Transverse colon (tissue), 4 donors: ENCODE data around the gene YIPF1. TPM values are rescaled to one million over a fixed set of nuclear protein-coding genes. Genes with fewer than 3 reads are reported as not detected.

Source experiments
- DNase-seq: peaks from one replicate; pipeline ENCODE4 v3.0.0-alpha.2; 2019
- H3K27ac ChIP-seq, 4 donors: fragments of 200-600 bp; sonication (generic); 2 replicates each; pipeline ENCODE4 v1.5.1; 2016 to 2018; ENCODE audit warnings: inconsistent platforms in 4 of 4
- H3K27me3 ChIP-seq: fragments of 200-600 bp; sonication (generic); 2 replicates; pipeline ENCODE4 v1.5.1; 2017; ENCODE audit warnings: inconsistent platforms
- H3K36me3 ChIP-seq, 4 donors: fragments of 200-600 bp; sonication (generic); 2 replicates each; pipeline ENCODE4 v1.5.1; 2017 to 2019; ENCODE audit warnings: inconsistent platforms in 4 of 4
- H3K4me1 ChIP-seq, 4 donors: fragments of 200-600 bp; sonication (generic); 2 replicates each; pipeline ENCODE4 v1.5.1; 2017 to 2020; ENCODE audit warnings: inconsistent platforms in 4 of 4
- H3K4me3 ChIP-seq, 4 donors: fragments of 200-600 bp; sonication (generic); 1 replicate in 1 of 4; 2 replicates in 3 of 4; pipeline versions ENCODE4 v1.5.1 to v1.6.1; 2017 to 2019; ENCODE audit warnings: inconsistent platforms in 4 of 4
- H3K9me3 ChIP-seq, 2 donors: fragments of 200-600 bp; sonication (generic); 2 replicates each; pipeline ENCODE4 v1.5.1; 2017 to 2019; ENCODE audit warnings: inconsistent platforms in 2 of 2
- CTCF ChIP-seq, 5 experiments: fragments of 200-600 bp in 3 of 5; fragments of 450-650 bp in 2 of 5; sonication (generic) in 3 of 5; IDR thresholded peaks; 1 replicate in 2 of 5; 2 replicates in 3 of 5; pipeline ENCODE4 v1.5.1; 2016 to 2017; ENCODE audit warnings: antibody characterized with exemption in 5 of 5, inconsistent platforms in 3 of 5, mild to moderate bottlenecking in 2 of 5, moderate library complexity in 1 of 5
- EP300 ChIP-seq: sonication (generic); formaldehyde crosslinking; IDR thresholded peaks from one replicate; pipeline ENCODE4 v1.6.1; 2017; ENCODE audit warnings: antibody characterized with exemption, low read depth
- POLR2A ChIP-seq: fragments of 450-650 bp; IDR thresholded peaks from one replicate; pipeline ENCODE4 v1.6.1; 2016; ENCODE audit warnings: antibody characterized with exemption, mild to moderate bottlenecking, moderate library complexity
- POLR2AphosphoS5 ChIP-seq, 3 donors: sonication (generic); formaldehyde crosslinking; IDR thresholded peaks; one replicate each; pipeline ENCODE4 v1.6.1; 2016; ENCODE audit warnings: antibody characterized with exemption in 3 of 3
- WGBS, 2 donors: methylation state at CpG; one replicate each; pipeline ENCODE4 v1.1.5; 2018; ENCODE audit warnings: low coverage in 1 of 2; 5-methylcytosine and 5-hydroxymethylcytosine counted together
- in situ Hi-C, 4 donors: fragments of 200-750 bp; cut with MboI; loops; one replicate each; pipeline versions ENCODE4 v1.15.0 to v1.15.1; 2017; ENCODE audit warnings: low sequenced_read_pairs in 3 of 4, low pct_ligation_motif_present in 1 of 4, low pct_unique_long_range_greater_than_20kb in 1 of 4
- intact Hi-C: fragments of 100-400 bp; cut with DNase I; formaldehyde crosslinking; loops from one replicate; pipeline ENCODE4 v1.15.1; 2023; ENCODE audit warnings: low total_unique reads
- total RNA-seq, 4 donors: library from RNA; depleted of rRNA; stranded (reverse); fragments of >200 nt; gene quantifications; one replicate each; pipeline ENCODE4 v1.1.0, GENCODE V29; 2016

Gene YIPF1
- total RNA-seq, 4 donors from 2014 or later = 10.1 to 24.6 (median 17.4) TPM

DNA sequence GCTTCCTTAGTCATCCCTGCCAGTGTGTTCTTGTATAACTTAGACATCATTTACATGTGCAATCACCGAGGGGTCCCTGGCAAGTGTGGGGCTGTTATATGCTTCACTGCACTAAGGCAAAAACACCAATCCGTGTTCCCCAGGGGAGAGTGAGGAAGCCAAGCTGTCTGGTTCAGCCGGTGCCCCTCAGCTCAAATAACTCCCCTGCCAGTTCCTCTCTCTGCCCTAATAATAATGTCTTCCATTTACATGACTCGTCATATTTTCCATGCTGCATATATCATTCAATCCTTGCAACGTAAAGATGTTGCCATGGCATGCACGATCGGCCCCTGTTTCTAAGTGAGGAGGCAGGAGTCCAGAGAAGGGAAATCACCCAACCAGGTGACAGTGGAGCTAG lies 27.1 kb downstream of the YIPF1 start:
- Histone ChIP-seq H3K27ac (no peak overlapping the region), H3K4me3 (no peak overlapping the region), H3K36me3 (peaks cover 0 to 36% (median 12%) of the 10 kb centered on the region in 4 donors), H3K4me1 (no peaks in the 10 kb centered on the region), H3K27me3 (no peaks in the 10 kb centered on the region), H3K9me3 (no peaks in the 10 kb centered on the region)
- DNase-seq = no peak
- TF ChIP-seq CTCF (IDR thresholded peaks at IDR 0.05) (no peak), POLR2AphosphoS5 (IDR thresholded peaks at IDR 0.05) (no peak), EP300 (no peak), POLR2A (no peak)
- WGBS, 2 donors = 61 to 68% methylated on average over 5 to 7 of the region's 7 CpGs
- intact Hi-C loops = loop anchor here (10.0 kb wide), 1 partner anchor 92 kb away; no protein-coding TSS in a partner anchor
- in situ Hi-C loops = loop anchor here in 2 of 4 donors (10.0 to 25.0 kb wide), 3 partner anchors 92 to 175 kb away; no protein-coding TSS in a partner anchor

- Histone ChIP-seq H3K27me3 (no peaks in the 10 kb centered on the region), H3K36me3 (peaks cover 0 to 44% (median 17%) of the 10 kb centered on the region in 4 donors), H3K4me3 (no peak overlapping the region), H3K9me3 (no peaks in the 10 kb centered on the region), H3K27ac (no peak overlapping the region), H3K4me1 (no peaks in the 10 kb centered on the region)
- TF ChIP-seq EP300 (no peak), POLR2A (no peak), POLR2AphosphoS5 (IDR thresholded peaks at IDR 0.05) (no peak), CTCF (IDR thresholded peaks at IDR 0.05) (peak; percentile 45 to 74 (median 64))
- DNase-seq = peak; percentile 24
- in situ Hi-C loops (loop anchor here in 2 of 4 donors (10.0 to 25.0 kb wide), 3 partner anchors 94 to 176 kb away; no protein-coding TSS in a partner anchor), intact Hi-C loops (loop anchor here (10.0 kb wide), 1 partner anchor 94 kb away; no protein-coding TSS in a partner anchor)
Observed at GRCh38 chr1:53860967-53861411, 28.6 kb downstream of the YIPF1 start.

DNA sequence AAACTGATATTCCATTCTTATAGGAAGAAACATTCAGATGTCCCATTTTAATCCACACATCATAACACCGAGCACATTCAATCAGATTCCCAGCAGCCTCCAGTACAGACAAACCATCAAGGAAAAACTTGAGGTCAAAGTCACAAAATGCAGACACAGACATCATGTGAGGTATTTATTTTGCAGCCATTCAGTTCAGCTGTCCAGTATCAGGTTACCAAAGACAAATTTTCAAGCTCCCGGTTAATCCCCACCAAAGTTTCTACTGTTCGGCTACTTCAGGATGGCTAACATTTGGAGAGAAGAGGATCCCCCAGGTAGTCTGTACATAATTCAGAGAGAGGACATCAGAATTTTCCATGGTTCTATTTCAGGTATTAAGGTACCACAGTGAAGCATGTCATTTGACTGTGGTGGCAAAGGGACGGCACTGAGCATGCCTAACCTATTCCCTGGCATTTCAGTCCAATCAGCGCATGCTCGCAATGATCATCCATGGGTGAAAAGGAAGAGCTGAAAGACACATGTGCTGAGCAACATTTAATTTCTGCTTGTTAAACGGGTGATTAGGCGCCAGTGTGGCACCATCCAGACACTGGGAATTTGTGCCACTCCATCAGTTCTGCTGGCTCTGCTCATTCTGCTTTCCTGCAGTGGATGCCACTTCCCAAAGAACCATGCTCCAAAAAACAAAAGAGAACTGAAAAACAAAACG lies 37.9 kb downstream of the YIPF1 start:
- Histone ChIP-seq H3K4me1 (no peaks in the 10 kb centered on the region), H3K4me3 (no peak overlapping the region), H3K27ac (no peak overlapping the region), H3K9me3 (no peaks in the 10 kb centered on the region), H3K27me3 (no peaks in the 10 kb centered on the region), H3K36me3 (peaks cover 0 to 46% (median 8%) of the 10 kb centered on the region in 4 donors)
- intact Hi-C loops (no loop called here), in situ Hi-C loops (loop anchor here in 3 of 4 donors (10.0 to 25.0 kb wide), 3 partner anchors 111 to 186 kb away; no protein-coding TSS in a partner anchor)
- TF ChIP-seq EP300 (no peak), POLR2AphosphoS5 (IDR thresholded peaks at IDR 0.05) (no peak), CTCF (IDR thresholded peaks at IDR 0.05) (no peak), POLR2A (no peak)
- WGBS, 2 donors = 91 to 94% methylated on average over 6 to 9 of the region's 9 CpGs
- no peak for DNase-seq

GRCh38 chr1:53850082-53850673 lies 39.4 kb downstream of the YIPF1 start:
- Histone ChIP-seq H3K27me3 (no peaks in the 10 kb centered on the region), H3K9me3 (no peaks in the 10 kb centered on the region), H3K4me1 (no peaks in the 10 kb centered on the region), H3K27ac (no peak overlapping the region), H3K36me3 (peaks cover 0 to 31% (median 2%) of the 10 kb centered on the region in 4 donors), H3K4me3 (no peak overlapping the region)
- 93 to 96% methylated on average over 4 to 7 of the region's 7 CpGs for WGBS, 2 donors
- in situ Hi-C loops = loop anchor here in 3 of 4 donors (10.0 to 25.0 kb wide), 3 partner anchors 112 to 187 kb away; no protein-coding TSS in a partner anchor
- no peak for TF ChIP-seq POLR2AphosphoS5 (IDR thresholded peaks at IDR 0.05)
- TF ChIP-seq CTCF (IDR thresholded peaks at IDR 0.05) = no peak
- no peak for TF ChIP-seq EP300
- TF ChIP-seq POLR2A = no peak
- intact Hi-C loops = no loop called here
- no peak for DNase-seq
